IMR-90 (cell line): ENCODE results near the gene FXN. TPM values are rescaled to one million over a fixed set of nuclear protein-coding genes. Genes with fewer than 3 reads are reported as not detected.

Experiments
- ATAC-seq: fragments of 200-7000 bp; cut with Tn5 transposase; 2 replicates; pipeline ENCODE4 v1.9.1; 2020; ENCODE audit warnings: low read depth, mild to moderate bottlenecking, moderate library complexity
- BruUV-seq: library from RNA; stranded (reverse); fragments of 400-500 nt; replicated peaks from 2 replicates; lab custom pipeline; 2021; lab: Mats Ljungman, UMichigan
- CTCF ChIA-PET: fragments of 300-600 bp; formaldehyde crosslinking; extraction: SDS; loops from one replicate; lab custom pipeline; 2021; ENCODE audit warnings: antibody characterized with exemption; lab: Yijun Ruan, JAX
- POLR2A ChIA-PET: fragments of 300-600 bp; sonication (Branson Sonifier 250); formaldehyde crosslinking; loops from one replicate; lab custom pipeline; 2022; ENCODE audit warnings: antibody characterized with exemption; ENCODE audit not compliant: unreplicated experiment; lab: Charles Lee
- DNase-seq: peaks from one replicate; pipeline ENCODE4 v3.0.0; 2013
- H2AFZ ChIP-seq: replicated peaks from 2 replicates; pipeline ENCODE3; 2013; ENCODE audit warnings: low read length, mild to moderate bottlenecking; ENCODE audit not compliant: poor library complexity
- H2AK5ac ChIP-seq: 2 replicates; pipeline ENCODE4 v1.6.1; 2013; ENCODE audit warnings: low read depth, low read length, inconsistent platforms
- H2AK9ac ChIP-seq: replicated peaks from 2 replicates; pipeline ENCODE3; 2013; ENCODE audit warnings: mild to moderate bottlenecking, low read depth, low read length, moderate library complexity; ENCODE audit not compliant: poor library complexity
- H2BK120ac ChIP-seq: 2 replicates; pipeline ENCODE4 v1.6.1; 2013; ENCODE audit warnings: low read depth, low read length, inconsistent platforms
- H2BK15ac ChIP-seq: 3 replicates; pipeline ENCODE4 v1.6.1; 2013; ENCODE audit warnings: low read depth, low read length, inconsistent platforms
- H2BK20ac ChIP-seq: 2 replicates; pipeline ENCODE4 v1.6.1; 2013; ENCODE audit warnings: low read depth, mild to moderate bottlenecking, inconsistent platforms, low read length, moderate library complexity
- H2BK5ac ChIP-seq: 2 replicates; pipeline ENCODE4 v1.6.1; 2013; ENCODE audit warnings: mild to moderate bottlenecking, low read depth, low read length, inconsistent platforms; ENCODE audit not compliant: poor library complexity, severe bottlenecking
- H3K14ac ChIP-seq: replicated peaks from 2 replicates; pipeline ENCODE4 v1.6.1; 2013; ENCODE audit warnings: low read depth, low read length, inconsistent platforms
- H3K18ac ChIP-seq: 2 replicates; pipeline ENCODE4 v1.6.1; 2013; ENCODE audit warnings: low read depth, low read length, control low read depth
- H3K23ac ChIP-seq: 2 replicates; pipeline ENCODE4 v1.6.1; 2013; ENCODE audit warnings: low read depth, low read length, inconsistent platforms
- H3K27ac ChIP-seq: 2 replicates; pipeline ENCODE4 v1.5.1; 2013; ENCODE audit warnings: mild to moderate bottlenecking, control low read depth, low read length; ENCODE audit not compliant: insufficient read depth
- H3K27me3 ChIP-seq: 2 replicates; pipeline ENCODE4 v1.6.1; 2013; ENCODE audit warnings: low read length; ENCODE audit not compliant: control insufficient read depth, insufficient read depth
- H3K36me3 ChIP-seq: 2 replicates; pipeline ENCODE4 v1.6.1; 2013; ENCODE audit warnings: low read length, mixed read lengths; ENCODE audit not compliant: control insufficient read depth, insufficient read depth
- H3K4ac ChIP-seq: 2 replicates; pipeline ENCODE4 v1.6.1; 2013; ENCODE audit warnings: low read depth, low read length, inconsistent platforms
- H3K4me1 ChIP-seq: 2 replicates; pipeline ENCODE4 v1.6.1; 2013; ENCODE audit warnings: low read length, mixed read lengths; ENCODE audit not compliant: control insufficient read depth, insufficient read depth
- H3K4me2 ChIP-seq: 2 replicates; pipeline ENCODE4 v1.6.1; 2013; ENCODE audit warnings: low read depth, mild to moderate bottlenecking, control low read depth, low read length, moderate library complexity
- H3K4me3 ChIP-seq: 2 replicates; pipeline ENCODE4 v1.5.1; 2013; ENCODE audit warnings: low read depth, mild to moderate bottlenecking, control low read depth, low read length, moderate library complexity; ENCODE audit not compliant: insufficient read depth
- H3K56ac ChIP-seq: 2 replicates; pipeline ENCODE4 v1.6.1; 2013; ENCODE audit warnings: low read length, inconsistent platforms; ENCODE audit not compliant: insufficient read depth; ENCODE audit errors: extremely low read depth
- H3K79me1 ChIP-seq, 2 experiments: 2 replicates each; pipeline ENCODE4 v1.6.1; 2013; ENCODE audit warnings: low read length in 2 of 2, inconsistent platforms in 1 of 2, low read depth in 1 of 2
- H3K9ac ChIP-seq: 2 replicates; pipeline ENCODE4 v1.6.1; 2013; ENCODE audit warnings: low read depth, low read length, control low read depth
- H3K9me1 ChIP-seq: 2 replicates; pipeline ENCODE4 v1.6.1; 2013; ENCODE audit warnings: low read length, inconsistent platforms; ENCODE audit not compliant: insufficient read depth
- H3K9me3 ChIP-seq: 2 replicates; pipeline ENCODE4 v1.6.1; 2013; ENCODE audit warnings: low read length; ENCODE audit not compliant: control insufficient read depth, insufficient read depth
- H4K20me1 ChIP-seq: 2 replicates; pipeline ENCODE4 v1.6.1; 2013; ENCODE audit warnings: low read length, inconsistent platforms; ENCODE audit not compliant: insufficient read depth
- H4K5ac ChIP-seq: 2 replicates; pipeline ENCODE4 v1.6.1; 2013; ENCODE audit warnings: mild to moderate bottlenecking, low read depth, low read length, control low read depth
- H4K8ac ChIP-seq, 2 experiments: 2 replicates each; pipeline ENCODE4 v1.6.1; 2013; ENCODE audit warnings: low read depth in 2 of 2, low read length in 2 of 2, control low read depth in 1 of 2, inconsistent platforms in 1 of 2
- H4K91ac ChIP-seq: 2 replicates; pipeline ENCODE4 v1.6.1; 2013; ENCODE audit warnings: low read depth, low read length, inconsistent platforms; ENCODE audit not compliant: insufficient read depth
- FOS ChIP-seq: fragments of 150-350 bp; IDR thresholded peaks from 2 replicates; pipeline ENCODE4 v1.6.1; 2016; ENCODE audit warnings: low read depth, low read length
- RCOR1 ChIP-seq: IDR thresholded peaks from 2 replicates; pipeline ENCODE4 v1.6.1; 2012; ENCODE audit warnings: mild to moderate bottlenecking, low read length, improper control_type of control experiment; ENCODE audit not compliant: insufficient replicate concordance
- WGBS, 2 experiments: methylation state at CpG; one replicate each; pipeline versions ENCODE4 v1.1.5 to v1.1.7; 2013; ENCODE audit warnings: missing lambda C conversion rate in 2 of 2; ENCODE audit not compliant: insufficient read length in 1 of 2; ENCODE audit errors: extremely low coverage in 2 of 2; 5-methylcytosine and 5-hydroxymethylcytosine counted together
- dilution Hi-C: fragments of 300-500 bp; cut with HindIII; formaldehyde crosslinking; loops from one replicate; pipeline ENCODE4 v1.14.3; 2018; ENCODE audit warnings: low sequenced_read_pairs; ENCODE audit not compliant: unreplicated experiment
- in situ Hi-C: fragments of 300-500 bp; cut with MboI; formaldehyde crosslinking; loops from 3 replicates; pipeline ENCODE4 v1.14.3; 2019; ENCODE audit warnings: low sequenced_read_pairs, inconsistent platforms, mixed read lengths
- intact Hi-C: fragments of 100-400 bp; cut with micrococcal nuclease; formaldehyde crosslinking; loops from 2 replicates; pipeline ENCODE4 v1.10.0; 2022
- polyA plus RNA-seq, 3 experiments: library from polyadenylated mRNA; depleted of rRNA; stranded (reverse); fragments of >200 nt; gene quantifications; 2 replicates each; pipeline ENCODE4 v1.2.3, GENCODE V29; 2012; ENCODE audit warnings: low replicate concordance in 1 of 3
- total RNA-seq: library from RNA; depleted of rRNA; stranded (reverse); fragments of >200 nt; gene quantifications from 2 replicates; pipeline ENCODE4 v1.2.3, GENCODE V29; 2012

The FXN gene
- total and polyA plus RNA-seq, 2 of the 4 experiments (the other 2 are of a cell fraction) = 3.9 to 18.1 TPM

DNA sequence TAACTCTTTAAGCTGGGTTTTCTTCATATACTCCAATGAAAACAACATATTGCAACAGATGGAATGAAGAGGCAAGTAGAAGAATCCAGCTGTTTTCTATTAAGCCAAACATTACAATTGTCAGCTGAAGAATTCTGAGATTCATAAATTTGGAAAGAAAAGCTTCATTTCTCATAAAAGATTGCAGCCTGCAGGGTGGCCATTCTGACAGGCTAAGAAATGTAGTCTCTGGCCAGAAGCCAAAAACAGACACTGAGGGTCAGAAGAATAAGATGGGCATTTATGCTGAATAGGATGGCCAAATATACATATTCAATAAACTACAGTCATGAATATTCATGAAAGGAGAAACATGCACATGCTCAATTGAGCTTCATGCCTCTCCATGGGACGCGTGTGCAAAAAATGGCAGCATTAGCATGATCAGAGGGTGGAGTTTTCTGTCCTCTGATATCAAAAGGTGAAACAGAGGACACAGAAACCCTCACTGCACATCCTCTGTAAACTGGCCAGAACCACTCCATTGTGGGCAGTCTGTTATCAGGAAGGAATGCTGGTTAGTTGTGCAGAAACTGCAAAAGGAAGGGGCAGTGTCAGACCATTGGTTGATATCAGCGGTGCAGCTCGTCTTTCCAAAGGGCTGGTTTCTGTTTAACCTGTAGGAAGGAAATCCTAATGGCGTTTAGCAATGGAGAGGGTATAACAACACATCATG lies 50.2 kb downstream of the FXN start:
- DNase-seq = peak; percentile 53
- POLR2A ChIA-PET = no interaction called here

More for the DNA sequence above, 50.2 kb downstream of the FXN start:
- dilution Hi-C loops (no loop called here), in situ Hi-C loops (no loop called here), intact Hi-C loops (no loop called here)
- Histone ChIP-seq H3K56ac (no peak overlapping the region), H4K8ac (no peak overlapping the region), H4K20me1 (no peaks in the 10 kb centered on the region), H2BK120ac (no peak overlapping the region), H2AK5ac (no peak overlapping the region), H3K27me3 (no peaks in the 10 kb centered on the region), H3K4me2 (no peak overlapping the region; the same call in 1 of the 2 replicates), H4K5ac (no peak overlapping the region), H3K79me1 (no peaks in the 10 kb centered on the region), H2BK20ac (no peak overlapping the region), H3K9me1 (no peaks in the 10 kb centered on the region), H3K27ac (peak overlapping the region; percentile 83; the same call in 1 of the 2 replicates), H2BK15ac (no peak overlapping the region), H3K9ac (no peak overlapping the region), H2AK9ac (no peak overlapping the region), H3K9me3 (no peaks in the 10 kb centered on the region), H3K36me3 (no peaks in the 10 kb centered on the region), H3K4ac (no peak overlapping the region), H3K18ac (peak overlapping the region; percentile 33), H2AFZ (no peak overlapping the region), H4K91ac (no peak overlapping the region), H3K14ac (no peak overlapping the region), H3K23ac (no peak overlapping the region), H3K4me1 (peaks cover 8% of the 10 kb centered on the region), H3K4me3 (no peak overlapping the region), H2BK5ac (no peak overlapping the region)
- BruUV-seq = no TSS peak
- WGBS, 2 experiments = no CpG with 5 or more reads among the region's 5 CpGs
- no peak for TF ChIP-seq RCOR1
- no peak for TF ChIP-seq FOS
- CTCF ChIA-PET = interaction anchor here (1.1 to 1.6 kb wide), 2 partner anchors 11 to 35 kb away, joined by 5 to 6 read pairs; no protein-coding TSS in a partner anchor
- peak; percentile 40 for ATAC-seq
